Liver (tissue), 3 donors: ENCODE data around the gene ATXN1.

Experiments
- EGR1 ChIP-seq, 2 donors: IDR thresholded peaks; 2 replicates each; pipeline ENCODE4 v1.6.1; 2016 to 2018; ENCODE audit warnings: antibody characterized with exemption in 2 of 2, low read depth in 2 of 2
- RAD21 ChIP-seq, 2 donors: IDR thresholded peaks; 2 replicates each; pipeline ENCODE4 v1.6.1; 2016; ENCODE audit warnings: antibody characterized with exemption in 2 of 2, mild to moderate bottlenecking in 2 of 2
- REST ChIP-seq: IDR thresholded peaks from 2 replicates; pipeline ENCODE4 v1.6.1; 2016; ENCODE audit warnings: antibody characterized with exemption, mild to moderate bottlenecking
- RXRA ChIP-seq, 2 donors: IDR thresholded peaks; 2 replicates each; pipeline ENCODE4 v1.6.1; 2017 to 2018; ENCODE audit warnings: antibody characterized with exemption in 2 of 2, mild to moderate bottlenecking in 1 of 2
- SP1 ChIP-seq: IDR thresholded peaks from 2 replicates; pipeline ENCODE4 v1.6.1; 2018; ENCODE audit warnings: antibody characterized with exemption, mild to moderate bottlenecking
- TAF1 ChIP-seq: conservative IDR thresholded peaks from 2 replicates; pipeline ENCODE4 v1.6.1; 2016; ENCODE audit warnings: antibody characterized with exemption, mild to moderate bottlenecking
- TF ChIP-seq, protein P1 (sequence below): fragments of 150-350 bp; IDR thresholded peaks from 2 replicates; pipeline ENCODE4 v1.5.1; 2017; ENCODE audit warnings: improper control_type of control experiment, low read depth, low read length; ENCODE audit not compliant: missing input control
- donor health status: healthy.
- donor health status: healthy.

DNA sequence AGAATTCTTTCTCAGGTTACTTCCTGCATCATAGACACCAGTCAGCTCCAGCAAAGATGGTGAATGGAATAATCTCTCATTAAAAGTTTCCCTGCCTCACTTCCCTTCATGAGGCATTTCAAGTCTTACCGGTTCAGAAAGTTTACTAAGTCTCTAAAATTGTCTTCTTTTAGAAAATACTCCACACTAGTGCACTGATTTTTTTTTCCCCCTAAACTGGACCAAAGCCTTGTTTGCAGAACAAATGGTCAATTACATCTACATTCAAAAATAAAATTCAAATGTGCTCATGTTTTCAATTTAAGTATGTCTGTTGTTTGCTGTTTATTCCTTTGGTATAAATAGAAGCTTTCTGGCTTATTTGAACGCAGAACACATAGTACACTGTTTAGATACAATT, 411.7 kb downstream of the ATXN1 start:
- TF ChIP-seq RAD21 (IDR thresholded peaks at IDR 0.05) (no peak), TAF1 (no peak), EGR1 (IDR thresholded peaks at IDR 0.05; ENCODE audit: low read depth in 2 of 2) (no peak), REST (no peak), RXRA (IDR thresholded peaks at IDR 0.05) (no peak), SP1 (no peak)
- TF ChIP-seq, protein P1, sequence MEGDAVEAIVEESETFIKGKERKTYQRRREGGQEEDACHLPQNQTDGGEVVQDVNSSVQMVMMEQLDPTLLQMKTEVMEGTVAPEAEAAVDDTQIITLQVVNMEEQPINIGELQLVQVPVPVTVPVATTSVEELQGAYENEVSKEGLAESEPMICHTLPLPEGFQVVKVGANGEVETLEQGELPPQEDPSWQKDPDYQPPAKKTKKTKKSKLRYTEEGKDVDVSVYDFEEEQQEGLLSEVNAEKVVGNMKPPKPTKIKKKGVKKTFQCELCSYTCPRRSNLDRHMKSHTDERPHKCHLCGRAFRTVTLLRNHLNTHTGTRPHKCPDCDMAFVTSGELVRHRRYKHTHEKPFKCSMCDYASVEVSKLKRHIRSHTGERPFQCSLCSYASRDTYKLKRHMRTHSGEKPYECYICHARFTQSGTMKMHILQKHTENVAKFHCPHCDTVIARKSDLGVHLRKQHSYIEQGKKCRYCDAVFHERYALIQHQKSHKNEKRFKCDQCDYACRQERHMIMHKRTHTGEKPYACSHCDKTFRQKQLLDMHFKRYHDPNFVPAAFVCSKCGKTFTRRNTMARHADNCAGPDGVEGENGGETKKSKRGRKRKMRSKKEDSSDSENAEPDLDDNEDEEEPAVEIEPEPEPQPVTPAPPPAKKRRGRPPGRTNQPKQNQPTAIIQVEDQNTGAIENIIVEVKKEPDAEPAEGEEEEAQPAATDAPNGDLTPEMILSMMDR = no peak
